Liver (tissue), 3 donors: ENCODE measurements around the gene SYMPK.

ENCODE experiments used
- ATF3 ChIP-seq: IDR thresholded peaks from 2 replicates; pipeline ENCODE4 v1.6.1; 2016; ENCODE audit warnings: antibody characterized with exemption
- CTCF ChIP-seq: fragments of 150-350 bp; IDR thresholded peaks from 2 replicates; pipeline ENCODE4 v1.5.1; 2017; ENCODE audit warnings: improper control_type of control experiment, low read depth, low read length; ENCODE audit not compliant: missing input control
- JUND ChIP-seq, 2 donors: IDR thresholded peaks; 2 replicates each; pipeline ENCODE4 v1.6.1; 2016; ENCODE audit warnings: antibody characterized with exemption in 2 of 2
- RAD21 ChIP-seq, 2 donors: IDR thresholded peaks; 2 replicates each; pipeline ENCODE4 v1.6.1; 2016; ENCODE audit warnings: antibody characterized with exemption in 2 of 2, mild to moderate bottlenecking in 2 of 2
- SP1 ChIP-seq: IDR thresholded peaks from 2 replicates; pipeline ENCODE4 v1.6.1; 2018; ENCODE audit warnings: antibody characterized with exemption, mild to moderate bottlenecking
- YY1 ChIP-seq: IDR thresholded peaks from 2 replicates; pipeline ENCODE4 v1.6.1; 2016; ENCODE audit warnings: antibody characterized with exemption, mild to moderate bottlenecking
- TF ChIP-seq, protein P1 (sequence below): IDR thresholded peaks from 2 replicates; pipeline ENCODE4 v1.6.1; 2016; ENCODE audit warnings: antibody characterized with exemption, mild to moderate bottlenecking
- TF ChIP-seq, protein P2 (sequence below): IDR thresholded peaks from 2 replicates; pipeline ENCODE4 v1.6.1; 2016; ENCODE audit warnings: antibody characterized with exemption
- donor health status: healthy.
- donor health status: healthy.

- TF ChIP-seq CTCF (no peak), YY1 (no peak), SP1 (no peak), RAD21 (IDR thresholded peaks at IDR 0.05) (no peak), ATF3 (no peak), JUND (IDR thresholded peaks at IDR 0.05) (no peak)
- TF ChIP-seq, protein P1, sequence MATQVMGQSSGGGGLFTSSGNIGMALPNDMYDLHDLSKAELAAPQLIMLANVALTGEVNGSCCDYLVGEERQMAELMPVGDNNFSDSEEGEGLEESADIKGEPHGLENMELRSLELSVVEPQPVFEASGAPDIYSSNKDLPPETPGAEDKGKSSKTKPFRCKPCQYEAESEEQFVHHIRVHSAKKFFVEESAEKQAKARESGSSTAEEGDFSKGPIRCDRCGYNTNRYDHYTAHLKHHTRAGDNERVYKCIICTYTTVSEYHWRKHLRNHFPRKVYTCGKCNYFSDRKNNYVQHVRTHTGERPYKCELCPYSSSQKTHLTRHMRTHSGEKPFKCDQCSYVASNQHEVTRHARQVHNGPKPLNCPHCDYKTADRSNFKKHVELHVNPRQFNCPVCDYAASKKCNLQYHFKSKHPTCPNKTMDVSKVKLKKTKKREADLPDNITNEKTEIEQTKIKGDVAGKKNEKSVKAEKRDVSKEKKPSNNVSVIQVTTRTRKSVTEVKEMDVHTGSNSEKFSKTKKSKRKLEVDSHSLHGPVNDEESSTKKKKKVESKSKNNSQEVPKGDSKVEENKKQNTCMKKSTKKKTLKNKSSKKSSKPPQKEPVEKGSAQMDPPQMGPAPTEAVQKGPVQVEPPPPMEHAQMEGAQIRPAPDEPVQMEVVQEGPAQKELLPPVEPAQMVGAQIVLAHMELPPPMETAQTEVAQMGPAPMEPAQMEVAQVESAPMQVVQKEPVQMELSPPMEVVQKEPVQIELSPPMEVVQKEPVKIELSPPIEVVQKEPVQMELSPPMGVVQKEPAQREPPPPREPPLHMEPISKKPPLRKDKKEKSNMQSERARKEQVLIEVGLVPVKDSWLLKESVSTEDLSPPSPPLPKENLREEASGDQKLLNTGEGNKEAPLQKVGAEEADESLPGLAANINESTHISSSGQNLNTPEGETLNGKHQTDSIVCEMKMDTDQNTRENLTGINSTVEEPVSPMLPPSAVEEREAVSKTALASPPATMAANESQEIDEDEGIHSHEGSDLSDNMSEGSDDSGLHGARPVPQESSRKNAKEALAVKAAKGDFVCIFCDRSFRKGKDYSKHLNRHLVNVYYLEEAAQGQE: no peak
- TF ChIP-seq, protein P2, sequence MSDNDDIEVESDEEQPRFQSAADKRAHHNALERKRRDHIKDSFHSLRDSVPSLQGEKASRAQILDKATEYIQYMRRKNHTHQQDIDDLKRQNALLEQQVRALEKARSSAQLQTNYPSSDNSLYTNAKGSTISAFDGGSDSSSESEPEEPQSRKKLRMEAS: no peak
Measured at GRCh38 chr19:45821103-45821521, 41.8 kb downstream of the SYMPK start.
